GM08714 (cell line): Measurements from ENCODE around the gene SUN1.
"Not testable (repeated sequence)": the region's sequence is repeated elsewhere in the genome, so short reads cannot be mapped to it uniquely, and the experiment has no call there.

Experiments used
- H3K4me3 ChIP-seq: fragments of 200-500 bp; sonication (Bioruptor generic); 2 replicates; pipeline ENCODE4 v1.5.1; 2014; ENCODE audit warnings: mild to moderate bottlenecking, low read length, inconsistent platforms
- ZNF274 ChIP-seq: IDR thresholded peaks from 2 replicates; pipeline ENCODE4 v1.6.1; 2012; ENCODE audit warnings: mild to moderate bottlenecking, low read depth, low read length

SUN1 gene, protein sequence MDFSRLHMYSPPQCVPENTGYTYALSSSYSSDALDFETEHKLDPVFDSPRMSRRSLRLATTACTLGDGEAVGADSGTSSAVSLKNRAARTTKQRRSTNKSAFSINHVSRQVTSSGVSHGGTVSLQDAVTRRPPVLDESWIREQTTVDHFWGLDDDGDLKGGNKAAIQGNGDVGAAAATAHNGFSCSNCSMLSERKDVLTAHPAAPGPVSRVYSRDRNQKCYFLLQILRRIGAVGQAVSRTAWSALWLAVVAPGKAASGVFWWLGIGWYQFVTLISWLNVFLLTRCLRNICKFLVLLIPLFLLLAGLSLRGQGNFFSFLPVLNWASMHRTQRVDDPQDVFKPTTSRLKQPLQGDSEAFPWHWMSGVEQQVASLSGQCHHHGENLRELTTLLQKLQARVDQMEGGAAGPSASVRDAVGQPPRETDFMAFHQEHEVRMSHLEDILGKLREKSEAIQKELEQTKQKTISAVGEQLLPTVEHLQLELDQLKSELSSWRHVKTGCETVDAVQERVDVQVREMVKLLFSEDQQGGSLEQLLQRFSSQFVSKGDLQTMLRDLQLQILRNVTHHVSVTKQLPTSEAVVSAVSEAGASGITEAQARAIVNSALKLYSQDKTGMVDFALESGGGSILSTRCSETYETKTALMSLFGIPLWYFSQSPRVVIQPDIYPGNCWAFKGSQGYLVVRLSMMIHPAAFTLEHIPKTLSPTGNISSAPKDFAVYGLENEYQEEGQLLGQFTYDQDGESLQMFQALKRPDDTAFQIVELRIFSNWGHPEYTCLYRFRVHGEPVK

DNA sequence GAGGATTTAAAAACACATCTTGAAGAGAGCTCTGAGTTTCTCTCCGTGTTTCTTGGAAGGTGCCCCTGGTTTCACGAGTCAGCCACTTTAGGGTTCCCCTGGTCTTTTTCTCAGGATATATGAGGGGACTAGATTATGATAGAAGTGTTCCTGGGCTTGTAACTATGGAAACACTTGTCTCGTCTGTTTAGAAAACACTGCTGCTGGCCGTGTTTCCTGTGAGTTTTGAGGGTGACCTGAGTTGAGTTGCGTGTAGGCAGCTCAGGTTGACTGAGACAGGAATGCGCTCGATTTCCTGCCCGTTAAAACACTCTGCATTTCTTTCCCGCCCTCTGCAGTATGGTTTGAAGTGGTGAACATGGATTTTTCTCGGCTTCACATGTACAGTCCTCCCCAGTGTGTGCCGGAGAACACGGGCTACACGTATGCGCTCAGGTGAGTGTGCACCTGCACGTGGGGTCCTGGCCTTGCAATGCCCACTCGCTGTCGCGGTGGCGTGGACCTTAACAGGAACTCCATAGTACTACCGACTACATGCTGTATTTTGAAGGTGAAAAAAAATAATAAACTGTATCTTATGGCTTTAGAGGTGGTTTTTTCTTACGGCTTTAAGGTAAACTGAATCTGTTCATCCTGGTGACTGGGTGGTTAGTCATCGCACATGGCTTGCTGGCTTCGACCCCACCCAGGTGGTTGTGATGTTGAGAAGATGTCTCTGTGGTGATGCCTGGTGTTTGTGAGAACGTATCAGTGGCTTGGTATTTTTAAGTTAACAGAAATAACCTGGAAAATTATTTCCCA is at the start of gene SUN1:
Gene SUN1 (plus strand): TSS at position 310 of the 801 bp plus-strand sequence. CDS start 49 bp downstream, at position 359.
- no peak for TF ChIP-seq ZNF274
- H3K4me3 ChIP-seq: peak within 1 kb of the TSS; percentile 34; the same call in 1 of the 2 replicates

DNA sequence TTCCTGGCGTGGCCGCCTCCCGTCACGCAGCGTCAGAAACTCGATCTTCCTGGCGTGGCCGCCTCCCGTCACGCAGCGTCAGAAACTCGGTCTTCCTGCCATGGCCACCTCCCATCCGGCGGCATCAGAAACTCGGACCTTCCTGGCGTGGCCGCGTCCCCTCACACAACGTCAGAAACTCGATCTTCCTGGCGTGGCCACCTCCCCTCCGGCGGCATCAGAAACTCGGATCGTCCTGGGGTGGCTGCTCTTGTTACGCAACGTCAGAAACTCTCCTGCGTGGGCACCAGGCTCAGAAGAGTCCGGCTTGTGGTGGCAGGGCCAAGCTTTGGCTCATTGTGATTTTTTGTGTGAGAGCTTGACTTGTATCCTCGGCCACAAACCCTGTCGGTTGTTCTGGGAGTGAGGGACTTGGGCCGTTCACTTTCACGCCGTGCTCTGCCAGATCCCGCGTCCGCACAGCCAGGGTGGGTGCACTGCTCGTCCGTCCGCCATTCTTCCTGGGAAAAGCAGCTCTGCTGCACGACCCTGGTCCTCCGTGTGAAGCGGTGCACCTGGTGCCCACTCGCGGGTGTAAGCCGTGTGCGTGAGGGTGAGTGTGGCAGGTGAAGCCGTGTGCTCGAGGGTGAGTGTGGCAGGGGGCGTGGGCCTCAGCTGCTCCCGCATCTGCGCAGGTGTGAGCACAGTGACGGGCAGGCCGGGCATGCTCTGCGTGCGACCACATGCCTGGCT is 49.4 kb upstream of the SUN1 start:
- TF ChIP-seq ZNF274: no peak

DNA sequence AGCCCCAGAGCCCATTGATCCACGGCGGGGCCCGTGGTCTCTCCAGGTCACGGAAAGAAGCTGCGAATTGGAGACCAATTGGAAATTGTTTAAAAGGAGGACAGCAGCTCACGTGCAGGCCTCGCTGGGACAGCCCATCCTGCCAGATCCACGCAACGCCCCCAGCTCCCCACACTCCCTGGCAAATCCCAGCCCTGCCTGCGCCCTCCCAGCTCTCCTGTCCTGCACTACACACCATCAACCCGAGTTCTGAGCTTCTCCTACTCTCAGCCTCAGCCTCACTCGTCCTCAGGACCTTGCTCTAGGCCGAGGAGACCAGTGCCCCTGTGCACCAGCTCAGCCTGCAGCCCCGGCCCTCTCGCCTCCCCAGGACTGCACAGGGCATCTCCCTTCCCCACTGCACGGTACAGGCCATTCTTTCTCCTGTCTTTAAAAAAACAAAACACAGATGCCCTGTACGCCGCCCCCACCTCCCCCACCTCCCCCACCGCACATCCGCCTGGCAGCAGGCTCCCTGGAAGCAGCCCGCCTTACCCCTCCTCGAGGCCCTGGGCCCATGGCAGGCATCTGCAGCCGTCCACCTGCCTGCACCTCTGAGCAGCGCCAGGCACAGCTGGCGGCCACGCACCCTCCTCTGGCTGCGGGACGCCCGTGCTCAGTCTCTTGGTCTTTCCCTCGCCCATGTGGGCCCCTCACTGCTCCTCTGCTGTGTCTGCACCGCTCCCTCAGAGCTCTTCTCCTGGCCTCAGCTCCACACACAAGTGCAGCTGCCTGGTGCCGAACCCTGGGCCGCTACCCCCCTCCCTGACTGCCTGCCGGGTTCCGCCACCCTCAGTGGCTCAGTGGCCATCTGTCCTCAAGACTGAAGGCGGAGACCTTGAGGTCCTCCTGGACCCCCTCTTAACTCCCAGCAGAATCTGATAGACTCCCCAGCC is 48.5 kb upstream of the SUN1 start:
- no peak overlapping the region for H3K4me3 ChIP-seq
- no peak for TF ChIP-seq ZNF274

More for the DNA sequence above, 49.4 kb upstream of the SUN1 start:
- no peak overlapping the region for H3K4me3 ChIP-seq

DNA sequence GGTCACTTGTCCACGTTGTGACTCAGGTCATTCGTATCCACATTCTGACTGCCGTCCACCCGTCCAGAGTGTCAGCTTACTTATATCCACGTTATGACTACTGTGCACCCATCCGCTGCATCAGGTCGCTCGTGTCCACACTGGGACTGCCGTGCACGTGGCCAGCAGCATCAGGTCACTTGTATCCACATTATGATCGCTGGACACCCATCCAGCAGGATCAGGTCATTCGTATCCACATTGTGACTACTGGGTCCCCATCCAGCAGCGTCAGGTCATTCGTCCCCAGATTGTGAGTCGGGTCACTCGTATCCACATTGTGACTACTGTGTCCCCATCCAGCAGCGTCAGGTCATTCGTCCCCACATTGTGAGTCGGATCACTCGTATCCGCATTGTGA is 47.3 kb upstream of the SUN1 start:
- no peak overlapping the region for H3K4me3 ChIP-seq
- TF ChIP-seq ZNF274: no peak

DNA sequence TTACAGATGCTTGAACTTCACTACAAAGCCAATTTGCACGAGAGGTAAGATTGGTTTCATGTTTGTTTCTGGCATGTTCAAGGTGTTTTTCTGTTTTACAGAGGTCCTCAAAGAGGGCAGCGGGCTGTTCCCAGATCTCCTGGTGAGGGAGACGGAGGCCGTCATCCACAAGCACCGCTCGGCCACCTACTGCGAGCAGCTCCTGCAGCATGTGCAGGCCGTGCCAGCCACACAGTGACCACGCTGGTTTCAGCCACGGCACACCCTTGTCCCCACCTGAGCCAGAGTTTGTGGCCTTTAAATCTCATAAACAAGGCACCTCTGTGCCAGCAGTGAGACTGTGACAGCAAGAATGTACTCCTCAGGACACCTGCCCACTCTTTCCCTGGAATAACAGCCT is 46.9 kb upstream of the SUN1 start:
- H3K4me3 ChIP-seq: no peak overlapping the region
- TF ChIP-seq ZNF274: no peak

DNA sequence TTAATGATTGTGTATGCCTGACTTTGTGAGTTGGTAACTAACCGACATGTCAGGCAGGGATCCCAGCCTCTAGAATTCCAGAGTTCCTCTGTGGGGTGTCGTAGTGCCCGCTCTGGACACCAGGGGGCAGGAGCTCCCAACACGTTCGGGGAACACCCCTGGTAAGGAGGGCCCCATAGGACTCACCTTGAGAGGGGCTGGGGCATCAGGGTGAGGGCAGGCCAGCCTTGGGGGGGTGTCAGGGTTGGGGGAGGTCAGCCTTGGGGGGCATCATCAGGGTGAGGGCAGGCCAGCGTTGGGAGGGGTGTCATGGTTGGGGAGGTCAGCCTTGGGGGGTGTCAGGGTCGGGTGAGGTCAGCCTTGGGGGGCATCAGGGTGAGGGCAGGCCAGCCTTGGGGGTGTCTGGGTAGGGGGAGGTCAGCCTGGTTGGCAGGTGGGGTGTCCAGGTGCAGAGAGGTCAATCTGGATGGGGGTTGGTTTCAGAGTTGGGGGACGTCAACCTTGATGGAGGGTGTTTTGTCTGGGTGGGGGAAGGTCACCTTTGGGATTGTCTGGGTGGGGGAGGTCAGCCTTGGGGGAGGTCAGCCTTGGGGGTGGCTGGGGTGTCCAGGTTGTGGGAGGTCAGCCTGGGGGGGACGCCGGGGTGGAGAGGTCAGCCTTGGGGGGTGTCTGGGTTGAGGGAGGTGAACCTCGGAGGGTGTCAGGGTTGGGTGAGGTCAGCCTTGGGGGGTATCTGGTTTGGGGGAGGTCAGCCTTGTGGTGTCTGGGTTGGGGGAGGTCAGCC is 45.6 kb upstream of the SUN1 start:
- no peak overlapping the region for H3K4me3 ChIP-seq
- TF ChIP-seq ZNF274: no peak

DNA sequence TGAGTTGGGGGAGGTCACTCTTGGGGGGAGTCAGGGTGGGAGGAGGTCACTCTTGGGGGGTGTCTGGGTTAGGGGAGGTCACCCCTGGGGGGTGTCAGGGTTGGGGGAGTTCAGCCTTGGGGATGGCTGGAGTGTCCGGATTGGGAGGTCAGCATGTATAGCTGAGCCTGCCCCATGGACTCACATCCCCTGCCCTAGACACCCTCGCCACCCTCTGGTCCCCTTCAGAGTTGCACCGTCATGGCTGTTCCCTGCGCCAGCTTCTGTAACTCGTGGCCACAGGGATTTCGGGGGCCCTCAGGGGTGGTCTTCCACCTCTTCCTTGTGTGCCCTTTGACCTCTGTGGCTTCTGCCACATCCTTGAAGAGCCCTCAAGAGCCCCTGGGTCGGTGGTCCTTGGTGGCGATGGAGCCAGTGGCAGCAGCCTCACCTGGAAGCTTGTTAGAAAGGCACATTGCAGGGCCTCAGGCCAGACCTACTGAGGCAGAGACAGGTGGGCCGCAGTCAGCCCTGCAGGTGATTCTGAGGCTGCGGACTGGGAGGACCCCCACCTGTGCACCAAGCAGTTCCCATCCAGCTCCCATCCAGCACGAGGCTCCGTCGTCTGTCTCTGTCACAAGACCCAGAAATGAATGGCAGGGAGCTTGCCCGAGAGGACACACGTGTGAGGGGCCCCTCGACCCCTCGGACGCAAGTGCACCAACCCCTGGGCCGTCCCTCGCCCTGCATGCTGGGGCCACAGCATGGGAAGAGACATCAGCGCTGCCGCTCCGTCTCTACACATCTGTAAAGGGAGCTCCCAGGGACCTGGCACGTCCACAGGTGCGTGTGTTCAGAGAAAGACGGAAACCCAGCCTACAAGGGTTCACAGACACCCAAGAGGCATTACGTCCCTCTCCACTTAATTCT is 44.7 kb upstream of the SUN1 start:
- TF ChIP-seq ZNF274: no peak
- no peak overlapping the region for H3K4me3 ChIP-seq

DNA sequence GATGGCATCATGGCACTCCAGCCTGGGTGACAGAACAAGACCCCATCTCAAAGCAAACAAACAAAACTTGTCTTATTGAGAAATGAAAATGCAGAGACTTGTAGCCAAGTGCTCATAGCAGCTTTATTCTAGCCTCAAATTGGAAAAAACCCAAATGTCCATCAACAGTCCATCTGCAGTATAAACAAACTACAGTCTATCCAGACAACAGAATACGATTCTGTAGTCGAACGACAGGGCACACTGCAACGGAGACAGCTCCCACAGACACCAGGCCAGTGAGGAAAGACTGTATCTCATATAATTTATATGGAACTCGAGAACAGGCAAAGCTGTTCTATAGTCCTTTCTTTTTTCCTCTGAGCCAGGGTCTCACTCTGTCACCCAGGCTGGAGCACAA is 40.8 kb upstream of the SUN1 start:
- H3K4me3 ChIP-seq: no peak overlapping the region
- no peak for TF ChIP-seq ZNF274

DNA sequence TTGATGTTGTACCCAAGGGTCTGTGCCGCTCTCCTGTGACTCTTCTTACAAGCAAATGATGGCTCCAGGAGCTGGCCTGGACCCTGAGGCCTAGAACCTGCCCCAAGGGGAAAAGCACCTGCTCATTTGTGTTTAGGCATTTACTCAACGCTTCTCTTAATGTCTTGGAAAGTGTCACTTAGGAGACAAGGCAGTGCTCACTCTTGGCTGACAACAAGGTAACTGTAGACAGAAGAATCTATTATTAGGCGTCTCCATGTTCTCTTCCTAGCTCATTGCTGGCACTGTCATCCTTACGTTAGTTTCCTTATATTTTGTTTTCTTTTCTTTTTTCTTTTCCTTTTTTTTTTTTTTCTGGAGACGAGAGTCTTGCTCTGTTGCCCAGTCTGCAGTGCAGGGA is 38.1 kb upstream of the SUN1 start:
- TF ChIP-seq ZNF274: no peak
- no peak overlapping the region for H3K4me3 ChIP-seq

DNA sequence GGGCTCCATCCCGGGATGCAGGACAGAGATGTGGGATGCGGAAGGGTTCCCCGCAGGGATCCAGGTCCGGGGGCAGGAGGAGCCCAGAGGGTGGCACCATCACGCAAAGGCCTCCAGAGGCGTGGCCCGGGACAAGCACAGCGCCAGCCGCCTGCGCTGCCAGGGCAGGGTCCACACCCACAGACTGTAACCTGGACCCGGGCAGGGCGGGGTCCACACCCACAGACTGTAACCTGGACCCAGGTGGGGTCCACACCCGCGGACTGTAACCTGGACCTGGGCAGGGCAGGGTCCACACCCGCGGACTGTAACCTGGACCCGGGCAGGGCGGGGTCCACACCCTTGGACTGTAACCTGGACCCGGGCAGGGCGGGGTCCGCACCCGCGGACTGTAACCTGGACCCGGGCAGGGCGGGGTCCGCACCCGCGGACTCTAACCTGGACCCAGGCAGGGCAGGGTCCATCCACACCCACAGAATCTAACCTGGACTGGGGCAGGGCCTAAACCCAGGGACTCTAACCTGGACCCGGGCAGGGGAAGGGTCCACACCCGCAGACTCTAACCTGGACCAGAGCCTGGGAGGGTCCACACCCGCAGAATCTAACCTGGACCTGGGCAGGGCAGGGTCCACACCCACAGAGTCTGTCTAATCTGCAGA is 37.5 kb upstream of the SUN1 start:
- TF ChIP-seq ZNF274: no peak
- no peak overlapping the region for H3K4me3 ChIP-seq

DNA sequence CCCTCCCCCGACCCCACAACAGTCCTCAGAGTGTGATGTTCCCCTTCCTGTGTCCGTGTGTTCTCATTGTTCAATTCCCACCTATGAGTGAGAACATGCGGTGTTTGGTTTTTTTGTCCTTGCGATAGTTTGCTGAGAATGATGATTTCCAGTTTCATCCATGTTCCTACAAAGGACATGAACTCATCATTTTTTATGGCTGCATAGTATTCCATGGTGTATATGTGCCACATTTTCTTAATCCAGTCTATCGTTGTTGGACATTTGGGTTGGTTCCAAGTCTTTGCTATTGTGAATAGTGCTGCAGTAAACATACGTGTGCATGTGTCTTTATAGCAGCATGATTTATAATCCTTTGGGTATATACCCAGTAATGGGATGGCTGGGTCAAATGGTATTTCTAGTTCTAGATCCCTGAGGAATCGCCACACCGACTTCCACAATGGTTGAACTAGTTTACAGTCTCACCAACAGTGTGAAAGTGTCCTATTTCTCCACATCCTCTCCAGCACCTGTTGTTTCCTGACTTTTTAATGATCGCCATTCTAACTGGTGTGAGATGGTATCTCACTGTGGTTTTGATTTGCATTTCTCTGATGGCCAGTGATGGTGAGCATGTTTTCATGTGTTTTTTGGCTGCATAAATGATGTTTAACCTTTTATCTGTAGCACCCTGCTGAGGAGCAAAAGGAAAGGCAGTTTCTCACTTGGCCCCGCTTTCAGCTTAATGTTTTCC is 35.7 kb upstream of the SUN1 start:
- H3K4me3 ChIP-seq: not testable (repeated sequence)
